Inferior parietal cortex (tissue), 1 donor: ENCODE results near the gene POLD3.

Experiments used
- DNase-seq: peaks from one replicate; pipeline ENCODE4 v3.0.0-alpha.2; 2016; ENCODE audit errors: extremely low spot score

POLD3 gene, protein sequence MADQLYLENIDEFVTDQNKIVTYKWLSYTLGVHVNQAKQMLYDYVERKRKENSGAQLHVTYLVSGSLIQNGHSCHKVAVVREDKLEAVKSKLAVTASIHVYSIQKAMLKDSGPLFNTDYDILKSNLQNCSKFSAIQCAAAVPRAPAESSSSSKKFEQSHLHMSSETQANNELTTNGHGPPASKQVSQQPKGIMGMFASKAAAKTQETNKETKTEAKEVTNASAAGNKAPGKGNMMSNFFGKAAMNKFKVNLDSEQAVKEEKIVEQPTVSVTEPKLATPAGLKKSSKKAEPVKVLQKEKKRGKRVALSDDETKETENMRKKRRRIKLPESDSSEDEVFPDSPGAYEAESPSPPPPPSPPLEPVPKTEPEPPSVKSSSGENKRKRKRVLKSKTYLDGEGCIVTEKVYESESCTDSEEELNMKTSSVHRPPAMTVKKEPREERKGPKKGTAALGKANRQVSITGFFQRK

DNA sequence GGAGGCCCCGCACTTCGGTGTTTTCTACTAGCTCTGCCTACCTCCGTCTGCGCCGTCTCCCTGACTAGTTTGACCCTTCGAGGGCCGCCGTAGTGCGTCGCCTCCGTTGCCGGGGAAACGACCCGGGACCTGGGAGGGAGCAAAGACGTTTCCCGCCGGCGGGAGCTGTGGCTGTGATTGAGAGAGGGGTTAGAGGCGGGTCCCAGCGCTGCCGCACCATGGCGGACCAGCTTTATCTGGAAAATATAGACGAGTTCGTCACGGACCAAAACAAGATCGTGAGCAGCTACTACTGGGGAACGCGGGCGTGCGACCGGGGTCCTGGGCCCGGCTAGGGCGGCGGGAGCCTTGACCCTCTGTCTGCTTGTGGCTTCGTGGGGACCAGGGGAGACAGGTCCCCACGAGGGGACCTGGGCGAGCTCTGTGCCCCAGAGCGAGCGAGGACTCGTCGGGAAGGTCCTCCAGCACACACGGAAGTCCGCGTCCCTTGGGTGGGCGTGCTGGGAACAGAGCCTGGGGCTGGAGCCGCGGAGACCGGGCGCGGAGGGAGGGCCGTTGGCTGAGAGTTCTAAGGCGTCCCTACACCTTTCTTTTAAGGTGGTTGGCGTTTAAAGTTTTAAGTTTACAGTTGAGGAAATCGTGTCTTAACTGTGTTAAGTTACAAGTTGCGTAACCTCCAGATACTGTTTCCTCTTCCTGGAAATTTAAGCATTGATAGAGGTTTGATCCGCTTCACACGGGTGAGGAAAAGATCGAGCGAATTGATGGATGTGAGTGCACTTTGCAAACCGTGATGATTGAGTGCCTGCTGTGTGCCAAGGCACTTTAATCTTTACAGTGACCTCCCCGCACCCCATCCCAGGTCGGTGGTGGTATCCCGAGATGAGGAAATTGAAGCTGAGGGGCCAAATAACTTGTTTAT is at the start of gene POLD3:
Gene POLD3, plus strand, starts transcription at position 142 of the 922 bp plus-strand sequence. Its CDS starts 77 bp downstream, at position 219.
- peak; percentile 96 for DNase-seq

- no peak for DNase-seq
Observed at GRCh38 chr11:74543991-74544390, 48.4 kb upstream of the POLD3 start.

DNA sequence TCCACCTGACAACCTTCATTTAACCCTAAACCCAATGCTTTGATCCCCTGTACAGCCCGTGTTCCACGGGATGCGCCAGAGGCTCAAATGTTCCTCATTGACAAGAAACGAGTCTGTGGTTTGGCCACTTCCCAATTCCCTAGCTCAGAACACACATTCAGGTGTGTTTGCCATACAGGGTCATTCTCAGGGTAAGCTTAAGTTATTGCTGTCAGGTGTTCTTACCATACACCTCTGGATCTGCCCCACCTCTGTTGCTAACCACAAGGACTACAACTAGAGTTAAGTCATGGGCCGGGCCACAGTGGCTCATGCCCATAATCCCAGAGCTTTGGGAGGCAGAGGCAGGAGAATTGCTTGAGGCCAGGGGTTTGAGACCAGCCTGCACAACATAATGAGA is 45.6 kb upstream of the POLD3 start:
- DNase-seq, result no peak

DNA sequence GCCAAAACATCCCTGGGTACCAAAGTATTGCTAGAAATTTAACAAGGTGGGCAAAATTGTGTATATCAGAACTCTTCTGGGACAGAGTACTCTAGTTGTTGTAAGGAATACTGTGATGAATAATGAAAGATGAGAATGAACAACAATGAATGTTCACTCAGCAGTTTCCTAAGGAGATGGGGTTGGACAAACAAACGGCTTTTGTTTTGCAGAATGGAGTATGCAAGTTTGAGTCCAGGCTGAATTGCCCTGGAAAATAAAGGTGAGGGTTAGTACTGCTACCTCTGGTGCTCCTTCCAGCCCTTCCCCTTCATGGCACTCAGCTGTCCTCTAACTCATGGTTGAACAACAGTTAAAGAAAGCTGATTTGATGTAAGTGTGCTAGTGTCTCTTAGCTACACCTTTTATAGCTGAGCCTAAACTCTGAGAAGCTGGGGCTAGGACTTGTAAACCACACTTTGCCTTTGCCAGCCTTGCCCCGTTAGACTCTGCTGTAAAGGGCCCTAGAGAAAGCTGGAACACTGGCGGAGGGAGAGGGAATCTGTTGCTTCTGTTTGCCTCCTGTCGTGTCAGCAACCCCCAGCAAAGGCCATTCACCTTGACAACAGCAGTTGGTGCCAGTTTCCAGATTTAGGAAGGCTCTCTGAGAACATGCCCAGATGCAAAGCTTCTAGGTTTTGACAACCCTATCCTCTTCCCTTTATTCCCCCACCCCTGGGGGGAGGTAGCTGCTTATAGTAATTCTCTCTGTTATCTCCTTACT is 41.2 kb upstream of the POLD3 start:
- DNase-seq, result no peak

DNA sequence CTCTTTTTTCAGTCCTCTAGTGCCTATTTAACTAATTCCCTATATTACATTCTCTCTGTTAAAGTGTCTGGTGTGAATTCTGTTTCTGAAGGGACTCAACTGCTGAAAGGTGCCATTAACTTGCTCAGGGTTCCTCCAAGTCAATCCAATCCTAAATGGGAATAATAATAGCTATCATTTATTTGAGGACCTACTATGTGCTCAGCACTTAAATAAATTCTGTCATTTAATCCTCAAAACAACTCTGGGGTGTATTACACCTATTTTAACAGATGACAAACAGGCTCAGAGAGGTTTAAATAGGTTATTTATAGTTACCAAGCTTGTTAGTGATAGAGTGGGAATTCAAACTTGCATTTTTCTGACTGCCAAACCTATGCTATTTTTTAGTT is 40.6 kb upstream of the POLD3 start:
- DNase-seq, result no peak

DNA sequence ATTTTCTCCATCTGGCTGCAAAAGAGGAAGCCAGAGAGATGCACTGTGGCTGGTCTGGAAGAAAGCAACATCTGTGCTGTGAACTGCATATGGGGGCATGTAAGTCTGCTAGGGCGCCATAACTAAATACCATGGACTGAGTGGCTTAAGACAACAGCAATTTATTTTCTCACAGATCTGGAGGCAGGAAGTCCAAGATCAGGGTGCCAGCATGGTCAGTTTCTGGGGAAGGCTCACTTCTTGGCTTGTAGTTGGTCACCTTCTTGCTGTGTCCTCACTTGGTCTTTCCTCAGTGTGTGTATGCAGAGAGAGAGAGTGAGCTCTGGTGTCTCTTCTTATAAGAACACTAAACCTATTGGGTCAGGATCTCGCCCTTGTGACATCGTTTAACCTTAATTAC is 34.9 kb upstream of the POLD3 start:
- no peak for DNase-seq

- DNase-seq, result no peak
Observed at GRCh38 chr11:74559110-74559933, 33.1 kb upstream of the POLD3 start.

GRCh38 chr11:74559934-74560309 is 32.5 kb upstream of the POLD3 start:
- DNase-seq, result no peak

DNA sequence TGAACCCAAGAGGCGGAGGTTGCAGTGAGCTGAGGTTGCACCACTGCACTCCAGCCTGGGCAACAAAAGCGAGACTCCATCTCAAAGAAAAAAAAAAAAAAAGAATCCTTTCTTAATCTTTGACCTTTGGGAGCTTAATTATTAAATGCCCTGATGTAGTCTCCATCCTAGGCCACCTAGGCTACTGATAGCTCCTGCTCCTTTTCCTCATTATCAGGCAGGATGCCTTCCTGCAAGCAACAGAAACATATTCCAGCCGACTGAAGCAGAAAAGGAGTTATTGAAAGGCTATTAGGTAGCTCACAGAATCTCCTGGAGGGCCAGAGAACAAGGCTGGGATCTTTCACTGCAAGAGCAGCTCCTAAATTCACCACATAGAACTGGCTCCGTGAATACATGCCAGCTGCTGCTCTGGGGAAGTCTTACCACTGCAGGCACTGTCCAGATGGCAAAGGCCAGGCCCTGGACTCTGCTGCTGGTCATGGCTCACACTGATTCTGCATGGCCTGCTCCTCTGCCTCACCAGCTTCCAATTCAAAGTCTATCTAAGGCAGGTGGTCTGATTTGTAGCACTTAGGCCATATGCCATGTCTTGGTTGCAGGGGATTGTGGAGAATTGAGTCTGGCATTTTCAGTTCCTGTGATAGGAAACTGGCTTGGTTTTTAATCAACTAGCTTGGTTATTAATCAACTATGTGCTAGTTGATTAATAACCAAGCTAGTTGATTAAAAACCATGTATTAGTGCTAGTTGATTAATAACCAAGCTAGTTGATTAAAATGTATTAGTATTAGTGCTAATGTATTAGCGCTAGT is 26.0 kb upstream of the POLD3 start:
- no peak for DNase-seq

DNA sequence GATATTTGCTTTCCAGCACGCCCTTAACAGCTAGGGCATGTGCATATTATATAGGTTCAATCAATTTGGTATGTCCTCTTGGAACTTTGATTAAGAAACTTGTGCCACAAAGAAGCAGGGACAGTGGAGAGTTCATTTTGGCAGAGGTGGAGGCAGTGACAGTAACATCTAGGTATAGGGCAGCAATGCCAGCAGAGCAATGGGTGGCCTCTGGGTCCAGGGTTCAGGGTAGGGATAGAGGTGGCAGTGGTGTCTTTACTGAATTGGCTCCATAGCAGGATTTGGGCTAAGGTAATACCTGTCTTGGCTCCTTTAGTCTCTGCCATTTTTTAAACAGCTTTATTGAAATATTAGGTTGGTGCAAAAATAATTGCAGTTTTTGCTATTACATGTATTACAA is 24.4 kb upstream of the POLD3 start:
- no peak for DNase-seq

DNA sequence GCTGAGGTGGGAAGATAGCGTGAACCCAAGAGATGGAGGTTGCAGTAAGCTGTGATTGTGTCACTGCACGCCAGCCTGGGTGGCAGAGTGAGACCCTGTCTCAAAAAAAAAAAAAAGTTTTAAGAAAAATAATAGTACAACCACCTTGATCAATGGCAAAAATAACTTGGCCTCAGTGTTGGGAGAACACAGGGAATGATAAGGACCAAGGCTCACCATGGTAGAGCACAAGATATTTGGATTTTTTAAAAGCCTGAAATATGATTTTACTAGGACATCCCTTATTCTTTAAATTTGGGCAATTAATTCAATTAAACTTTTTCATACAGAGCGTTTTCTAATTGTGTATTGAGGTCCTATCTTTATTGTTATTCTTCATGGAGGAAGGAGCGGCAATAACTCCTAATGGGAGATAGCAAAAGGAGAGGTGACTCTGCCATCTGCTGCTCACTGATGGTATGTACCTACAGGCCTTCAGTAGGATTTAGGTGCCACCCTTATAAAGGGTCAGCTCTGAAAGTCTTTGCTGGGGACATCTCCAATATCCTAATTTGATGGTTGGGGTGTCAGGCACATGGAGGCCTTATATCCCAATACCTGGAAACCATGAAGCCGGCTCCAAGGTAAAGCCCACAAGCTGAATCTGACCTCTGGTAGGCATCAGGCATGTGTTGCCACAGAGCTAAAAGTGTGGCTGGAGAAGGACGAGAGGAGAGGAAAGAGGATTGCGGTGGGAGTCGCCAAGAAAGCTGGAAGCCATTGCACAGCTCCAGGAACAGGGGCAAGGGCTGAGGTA is 21.9 kb upstream of the POLD3 start:
- DNase-seq, result peak; percentile 47

GRCh38 chr11:74571062-74571399 is 21.4 kb upstream of the POLD3 start:
- no peak for DNase-seq

- no peak for DNase-seq
Observed at GRCh38 chr11:74572349-74572748, 20.0 kb upstream of the POLD3 start.

GRCh38 chr11:74574563-74574962 is 17.8 kb upstream of the POLD3 start:
- DNase-seq, result no peak

DNA sequence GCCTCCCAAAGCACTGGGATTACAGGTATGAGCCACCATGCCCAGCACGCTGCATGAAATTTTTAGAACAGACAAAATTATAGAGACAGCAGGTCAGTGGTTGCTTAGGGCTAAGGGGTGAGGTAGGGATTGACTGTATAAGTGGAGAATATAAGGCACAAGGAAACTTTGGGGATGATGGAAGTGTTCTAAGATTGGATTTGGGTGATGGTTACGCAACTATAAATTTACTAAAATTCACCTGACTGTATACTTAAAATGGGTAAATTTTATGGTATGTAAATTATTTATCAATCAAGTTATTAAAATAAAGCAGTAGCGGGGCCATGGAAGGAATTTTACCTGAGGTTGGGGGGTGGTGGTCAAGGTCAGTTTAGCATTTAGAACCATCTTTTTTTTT is 16.4 kb upstream of the POLD3 start:
- DNase-seq, result no peak

DNA sequence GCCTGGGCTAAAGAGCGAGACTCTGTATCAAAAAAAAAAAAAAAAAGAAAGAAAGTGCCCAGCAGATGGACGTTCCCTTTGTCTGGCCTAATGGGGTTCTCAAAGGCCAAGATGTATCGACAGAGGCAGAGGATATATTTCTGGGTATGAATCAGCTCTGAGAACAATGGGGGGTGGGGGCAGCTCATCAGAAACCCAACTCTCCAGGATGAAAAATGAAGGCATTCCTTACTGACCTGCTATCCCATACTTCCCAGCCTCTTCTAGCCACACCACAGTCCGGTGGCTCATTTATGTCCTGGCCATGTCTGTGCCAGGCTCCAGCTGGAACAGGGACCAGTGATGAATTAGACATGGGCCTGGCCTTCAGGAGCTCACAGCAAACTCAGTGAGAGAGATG is 15.2 kb upstream of the POLD3 start:
- DNase-seq, result no peak

GRCh38 chr11:74577624-74578396 is 14.6 kb upstream of the POLD3 start:
- no peak for DNase-seq

DNA sequence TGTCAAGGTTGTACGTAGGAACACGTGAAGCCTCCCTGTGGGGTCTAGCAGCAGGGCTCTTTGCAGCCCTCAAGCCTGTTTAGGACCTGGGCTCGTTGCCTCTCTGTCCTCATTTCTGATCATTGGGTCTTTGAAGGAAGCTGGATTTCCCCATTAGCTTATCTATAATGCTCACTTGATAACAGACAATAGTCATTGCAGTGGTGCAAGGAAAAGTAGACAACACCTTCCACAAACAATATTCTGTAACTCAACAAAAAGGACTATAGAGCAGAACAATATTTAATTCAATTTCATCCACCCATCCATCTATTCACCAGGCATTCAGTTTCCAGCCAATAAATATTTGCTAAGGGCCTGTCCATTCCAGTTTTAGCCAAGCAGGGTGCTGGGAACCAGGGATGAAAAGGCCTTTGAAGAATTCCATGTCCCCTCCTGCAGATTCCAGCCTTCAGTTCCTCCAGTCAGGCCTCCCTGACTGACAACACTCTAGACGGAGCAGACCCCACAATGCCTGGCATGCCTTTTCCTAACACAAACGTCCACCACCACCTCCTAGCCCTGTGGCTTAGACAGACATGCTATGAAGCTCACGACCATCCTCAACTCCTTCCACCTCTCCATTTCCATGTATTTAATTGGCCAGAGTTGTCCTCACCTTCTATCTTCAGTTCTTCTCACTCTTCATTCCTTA is 12.7 kb upstream of the POLD3 start:
- DNase-seq, result no peak
